GM23338 (cell line): ENCODE measurements around the gene MDN1. TPM values are rescaled to one million over a fixed set of nuclear protein-coding genes. Genes with fewer than 3 reads are reported as not detected.

Experiments
- ATAC-seq: fragments of 200-7000 bp; cut with Tn5 transposase; 3 replicates; pipeline ENCODE4 v1.9.1; 2020
- DNase-seq: peaks from one replicate; pipeline ENCODE4 v3.0.0-alpha.2; 2015; ENCODE audit warnings: low spot score
- H2AFZ ChIP-seq: fragments of 200-600 bp; sonication (generic); 2 replicates; pipeline ENCODE4 v1.8.0; 2016; ENCODE audit warnings: antibody characterized with exemption, mild to moderate bottlenecking, moderate library complexity
- H3F3A ChIP-seq: fragments of 200-600 bp; sonication (generic); replicated peaks from 2 replicates; pipeline ENCODE4 v1.8.0; 2017; ENCODE audit warnings: antibody characterized with exemption, mixed run types, low read depth
- H3K27ac ChIP-seq: fragments of 200-600 bp; sonication (generic); 2 replicates; pipeline ENCODE4 v1.6.1; 2016; ENCODE audit warnings: low read depth
- H3K27me3 ChIP-seq: fragments of 200-600 bp; sonication (generic); 2 replicates; pipeline ENCODE4 v1.8.0; 2016; ENCODE audit warnings: mild to moderate bottlenecking, mixed run types, moderate library complexity; ENCODE audit not compliant: insufficient read depth
- H3K36me3 ChIP-seq: fragments of 200-600 bp; sonication (generic); 2 replicates; pipeline ENCODE4 v1.8.0; 2016; ENCODE audit warnings: mild to moderate bottlenecking; ENCODE audit not compliant: insufficient read depth
- H3K4me1 ChIP-seq: fragments of 200-600 bp; sonication (generic); 2 replicates; pipeline ENCODE4 v1.8.0; 2016; ENCODE audit warnings: mild to moderate bottlenecking, moderate library complexity; ENCODE audit not compliant: insufficient read depth
- H3K4me2 ChIP-seq: fragments of 200-600 bp; sonication (generic); 2 replicates; pipeline ENCODE4 v1.7.1; 2017; ENCODE audit warnings: mixed run types
- H3K4me3 ChIP-seq: fragments of 200-600 bp; sonication (generic); 2 replicates; pipeline ENCODE4 v1.6.1; 2016; ENCODE audit warnings: mixed run types
- H3K79me2 ChIP-seq: fragments of 200-600 bp; sonication (generic); replicated peaks from 2 replicates; pipeline ENCODE4 v1.8.0; 2017; ENCODE audit warnings: mild to moderate bottlenecking; ENCODE audit not compliant: insufficient read depth
- H3K9me2 ChIP-seq: fragments of 200-600 bp; sonication (generic); 2 replicates; pipeline ENCODE4 v1.8.0; 2017; ENCODE audit not compliant: insufficient read depth
- H4K20me1 ChIP-seq: fragments of 200-600 bp; sonication (generic); replicated peaks from 2 replicates; pipeline ENCODE4 v1.8.0; 2017; ENCODE audit warnings: mild to moderate bottlenecking; ENCODE audit not compliant: insufficient read depth
- H3K27ac Mint-ChIP-seq: 2 replicates; pipeline ENCODE4 v1.8.0; 2020; ENCODE audit warnings: inconsistent platforms, mild to moderate bottlenecking, moderate library complexity, mixed read lengths
- H3K27me3 Mint-ChIP-seq: 3 replicates; pipeline ENCODE4 v1.8.0; 2022; ENCODE audit warnings: low read depth, mild to moderate bottlenecking, moderate library complexity, mixed read lengths, inconsistent platforms; ENCODE audit not compliant: insufficient read depth, poor library complexity
- H3K36me3 Mint-ChIP-seq: 3 replicates; pipeline ENCODE4 v1.8.0; 2021; ENCODE audit warnings: low read depth, mild to moderate bottlenecking, inconsistent platforms, moderate library complexity, mixed read lengths
- H3K4me1 Mint-ChIP-seq: 3 replicates; pipeline ENCODE4 v1.8.0; 2020; ENCODE audit warnings: mild to moderate bottlenecking, inconsistent platforms, mixed read lengths
- H3K4me3 Mint-ChIP-seq: 3 replicates; pipeline ENCODE4 v1.8.0; 2021; ENCODE audit warnings: moderate library complexity, mild to moderate bottlenecking, inconsistent platforms, mixed read lengths
- H3K9me3 Mint-ChIP-seq: 3 replicates; pipeline ENCODE4 v1.8.0; 2020; ENCODE audit warnings: moderate library complexity, mild to moderate bottlenecking, inconsistent platforms, mixed read lengths
- CREB1 ChIP-seq: fragments of 250-450 bp; sonication (Bioruptor Pico); IDR thresholded peaks from 2 replicates; pipeline ENCODE4 v1.5.0; 2020; ENCODE audit warnings: low read depth, mild to moderate bottlenecking, moderate library complexity
- ETS1 ChIP-seq: IDR thresholded peaks from 2 replicates; pipeline ENCODE4 v1.6.1; 2016; ENCODE audit warnings: antibody characterized with exemption
- EZH2 ChIP-seq: fragments of 200-600 bp; sonication (generic); IDR thresholded peaks from one replicate; pipeline ENCODE4 v1.8.0; 2017; ENCODE audit warnings: antibody characterized with exemption, mild to moderate bottlenecking, low read depth; ENCODE audit not compliant: unreplicated experiment
- EZH2phosphoT487 ChIP-seq: fragments of 200-600 bp; sonication (generic); IDR thresholded peaks from one replicate; pipeline ENCODE4 v1.8.1; 2018; ENCODE audit warnings: antibody characterized with exemption; ENCODE audit not compliant: unreplicated experiment
- JUNB ChIP-seq: IDR thresholded peaks from one replicate; pipeline ENCODE4 v1.6.1; 2016; ENCODE audit warnings: antibody characterized with exemption; ENCODE audit not compliant: unreplicated experiment
- POLR2AphosphoS5 ChIP-seq: IDR thresholded peaks from 2 replicates; pipeline ENCODE4 v1.6.1; 2016; ENCODE audit warnings: antibody characterized with exemption, low read depth
- STAT1 ChIP-seq: IDR thresholded peaks from one replicate; pipeline ENCODE4 v1.6.1; 2016; ENCODE audit warnings: antibody characterized with exemption; ENCODE audit not compliant: unreplicated experiment
- ZNF114 ChIP-seq: fragments of 250-450 bp; sonication (Bioruptor Pico); IDR thresholded peaks from 2 replicates; pipeline ENCODE4 v1.5.0; 2020; ENCODE audit warnings: mild to moderate bottlenecking, moderate library complexity
- ZNF331 ChIP-seq: fragments of 250-450 bp; sonication (Bioruptor Pico); IDR thresholded peaks from 2 replicates; pipeline ENCODE4 v1.5.0; 2020; ENCODE audit warnings: low read depth, mild to moderate bottlenecking, moderate library complexity
- polyA plus RNA-seq: library from polyadenylated mRNA; unstranded; fragments of >200 nt; fragmentation: Nextera tagmentation; extraction: Ambion mirVana; gene quantifications from 2 replicates; pipeline ENCODE4 v1.2.1, GENCODE V29; 2016
- total RNA-seq: library from RNA; depleted of rRNA; stranded (reverse); fragments of >200 nt; shearing (Covaris generic); gene quantifications from 2 replicates; pipeline ENCODE4 v1.2.3, GENCODE V29; 2014
- TF ChIP-seq, protein P1 (sequence below): IDR thresholded peaks from one replicate; pipeline ENCODE4 v1.6.1; 2018; ENCODE audit warnings: antibody characterized with exemption; ENCODE audit not compliant: unreplicated experiment
- TF ChIP-seq, protein P2 (sequence below): fragments of 250-450 bp; sonication (Bioruptor Pico); IDR thresholded peaks from 2 replicates; pipeline ENCODE4 v1.5.0; 2020; ENCODE audit warnings: mild to moderate bottlenecking, moderate library complexity

Gene MDN1
- total and polyA plus RNA-seq, 2 experiments from 2014 or later = 165 to 217 TPM

- peak overlapping the region; percentile 82 for H3K4me2 ChIP-seq
- H3F3A ChIP-seq = peaks cover 8% of the 10 kb centered on the region
- peaks cover 42% of the 10 kb centered on the region for H3K4me1 ChIP-seq
- H4K20me1 ChIP-seq = peaks cover 29% of the 10 kb centered on the region
- H3K9me2 ChIP-seq = no peaks in the 10 kb centered on the region
- peaks cover 37% of the 10 kb centered on the region for H3K4me1 Mint-ChIP-seq
- no peaks in the 10 kb centered on the region for H3K9me3 Mint-ChIP-seq
- H3K36me3 Mint-ChIP-seq = peaks cover 14% of the 10 kb centered on the region
- peak overlapping the region; percentile 97 for H3K27ac Mint-ChIP-seq
- peak; percentile 58 for DNase-seq
- H3K79me2 ChIP-seq = peaks cover 57% of the 10 kb centered on the region
- ATAC-seq = peak; percentile 14
- peak overlapping the region; percentile 98 for H3K27ac ChIP-seq
- H3K36me3 ChIP-seq = no peaks in the 10 kb centered on the region
- H3K27me3 ChIP-seq = no peaks in the 10 kb centered on the region
- peak overlapping the region; percentile 80 for H3K4me3 ChIP-seq
- peaks cover 9% of the 10 kb centered on the region for H3K27me3 Mint-ChIP-seq
- TF ChIP-seq EZH2phosphoT487 (no peak), POLR2AphosphoS5 (no peak), JUNB (peak; percentile 42)
- peak overlapping the region; percentile 89 for H3K4me3 Mint-ChIP-seq
- H2AFZ ChIP-seq = no peak overlapping the region
Measured at GRCh38 chr6:89818977-89819335, 638 bp downstream of the MDN1 start.

DNA sequence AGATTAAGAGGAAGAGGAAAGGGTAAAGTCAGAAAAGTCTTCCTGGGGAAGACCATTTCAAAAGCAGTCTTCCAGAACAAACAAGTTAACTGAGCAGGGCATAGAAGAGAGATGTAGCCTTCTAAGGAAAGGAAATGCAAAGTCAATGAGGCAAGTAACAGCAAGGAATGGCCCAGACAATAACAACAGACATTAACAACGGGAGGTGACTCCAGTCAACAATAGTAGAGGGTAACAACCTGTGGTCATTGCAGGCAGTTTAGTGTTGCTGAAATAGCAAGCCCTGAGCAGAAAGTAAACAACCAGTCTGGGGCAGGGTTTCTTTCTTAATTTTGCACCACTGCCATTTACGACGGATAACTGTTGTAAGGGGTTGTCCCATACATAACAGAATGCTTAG lies 2.1 kb downstream of the MDN1 start:
- Histone ChIP-seq H3K36me3 (no peaks in the 10 kb centered on the region), H4K20me1 (peaks cover 43% of the 10 kb centered on the region), H3K4me3 (peak overlapping the region; percentile 80), H3K4me2 (peak overlapping the region; percentile 82), H3F3A (peaks cover 12% of the 10 kb centered on the region), H3K27ac (peak overlapping the region; percentile 98), H3K79me2 (peaks cover 71% of the 10 kb centered on the region), H2AFZ (no peak overlapping the region), H3K9me2 (no peaks in the 10 kb centered on the region), H3K4me1 (peaks cover 48% of the 10 kb centered on the region), H3K27me3 (no peaks in the 10 kb centered on the region)
- Mint-ChIP-seq H3K9me3 (no peaks in the 10 kb centered on the region), H3K27me3 (peaks cover 9% of the 10 kb centered on the region), H3K4me3 (peak overlapping the region; percentile 89), H3K4me1 (peaks cover 39% of the 10 kb centered on the region), H3K27ac (peak overlapping the region; percentile 97), H3K36me3 (peaks cover 14% of the 10 kb centered on the region)
- DNase-seq (peak; percentile 92), ATAC-seq (peak; percentile 57)
- no peak; the same call in 1 of the 2 replicates for TF ChIP-seq ETS1
- TF ChIP-seq, protein P1, sequence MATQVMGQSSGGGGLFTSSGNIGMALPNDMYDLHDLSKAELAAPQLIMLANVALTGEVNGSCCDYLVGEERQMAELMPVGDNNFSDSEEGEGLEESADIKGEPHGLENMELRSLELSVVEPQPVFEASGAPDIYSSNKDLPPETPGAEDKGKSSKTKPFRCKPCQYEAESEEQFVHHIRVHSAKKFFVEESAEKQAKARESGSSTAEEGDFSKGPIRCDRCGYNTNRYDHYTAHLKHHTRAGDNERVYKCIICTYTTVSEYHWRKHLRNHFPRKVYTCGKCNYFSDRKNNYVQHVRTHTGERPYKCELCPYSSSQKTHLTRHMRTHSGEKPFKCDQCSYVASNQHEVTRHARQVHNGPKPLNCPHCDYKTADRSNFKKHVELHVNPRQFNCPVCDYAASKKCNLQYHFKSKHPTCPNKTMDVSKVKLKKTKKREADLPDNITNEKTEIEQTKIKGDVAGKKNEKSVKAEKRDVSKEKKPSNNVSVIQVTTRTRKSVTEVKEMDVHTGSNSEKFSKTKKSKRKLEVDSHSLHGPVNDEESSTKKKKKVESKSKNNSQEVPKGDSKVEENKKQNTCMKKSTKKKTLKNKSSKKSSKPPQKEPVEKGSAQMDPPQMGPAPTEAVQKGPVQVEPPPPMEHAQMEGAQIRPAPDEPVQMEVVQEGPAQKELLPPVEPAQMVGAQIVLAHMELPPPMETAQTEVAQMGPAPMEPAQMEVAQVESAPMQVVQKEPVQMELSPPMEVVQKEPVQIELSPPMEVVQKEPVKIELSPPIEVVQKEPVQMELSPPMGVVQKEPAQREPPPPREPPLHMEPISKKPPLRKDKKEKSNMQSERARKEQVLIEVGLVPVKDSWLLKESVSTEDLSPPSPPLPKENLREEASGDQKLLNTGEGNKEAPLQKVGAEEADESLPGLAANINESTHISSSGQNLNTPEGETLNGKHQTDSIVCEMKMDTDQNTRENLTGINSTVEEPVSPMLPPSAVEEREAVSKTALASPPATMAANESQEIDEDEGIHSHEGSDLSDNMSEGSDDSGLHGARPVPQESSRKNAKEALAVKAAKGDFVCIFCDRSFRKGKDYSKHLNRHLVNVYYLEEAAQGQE = no peak
- no peak for TF ChIP-seq STAT1
- TF ChIP-seq CREB1 (CRISPR knock-in tag) = 0 out of 2 replicates have a peak, but pooled peaks have one; percentile 35
- TF ChIP-seq JUNB = no peak
- TF ChIP-seq, protein P2, sequence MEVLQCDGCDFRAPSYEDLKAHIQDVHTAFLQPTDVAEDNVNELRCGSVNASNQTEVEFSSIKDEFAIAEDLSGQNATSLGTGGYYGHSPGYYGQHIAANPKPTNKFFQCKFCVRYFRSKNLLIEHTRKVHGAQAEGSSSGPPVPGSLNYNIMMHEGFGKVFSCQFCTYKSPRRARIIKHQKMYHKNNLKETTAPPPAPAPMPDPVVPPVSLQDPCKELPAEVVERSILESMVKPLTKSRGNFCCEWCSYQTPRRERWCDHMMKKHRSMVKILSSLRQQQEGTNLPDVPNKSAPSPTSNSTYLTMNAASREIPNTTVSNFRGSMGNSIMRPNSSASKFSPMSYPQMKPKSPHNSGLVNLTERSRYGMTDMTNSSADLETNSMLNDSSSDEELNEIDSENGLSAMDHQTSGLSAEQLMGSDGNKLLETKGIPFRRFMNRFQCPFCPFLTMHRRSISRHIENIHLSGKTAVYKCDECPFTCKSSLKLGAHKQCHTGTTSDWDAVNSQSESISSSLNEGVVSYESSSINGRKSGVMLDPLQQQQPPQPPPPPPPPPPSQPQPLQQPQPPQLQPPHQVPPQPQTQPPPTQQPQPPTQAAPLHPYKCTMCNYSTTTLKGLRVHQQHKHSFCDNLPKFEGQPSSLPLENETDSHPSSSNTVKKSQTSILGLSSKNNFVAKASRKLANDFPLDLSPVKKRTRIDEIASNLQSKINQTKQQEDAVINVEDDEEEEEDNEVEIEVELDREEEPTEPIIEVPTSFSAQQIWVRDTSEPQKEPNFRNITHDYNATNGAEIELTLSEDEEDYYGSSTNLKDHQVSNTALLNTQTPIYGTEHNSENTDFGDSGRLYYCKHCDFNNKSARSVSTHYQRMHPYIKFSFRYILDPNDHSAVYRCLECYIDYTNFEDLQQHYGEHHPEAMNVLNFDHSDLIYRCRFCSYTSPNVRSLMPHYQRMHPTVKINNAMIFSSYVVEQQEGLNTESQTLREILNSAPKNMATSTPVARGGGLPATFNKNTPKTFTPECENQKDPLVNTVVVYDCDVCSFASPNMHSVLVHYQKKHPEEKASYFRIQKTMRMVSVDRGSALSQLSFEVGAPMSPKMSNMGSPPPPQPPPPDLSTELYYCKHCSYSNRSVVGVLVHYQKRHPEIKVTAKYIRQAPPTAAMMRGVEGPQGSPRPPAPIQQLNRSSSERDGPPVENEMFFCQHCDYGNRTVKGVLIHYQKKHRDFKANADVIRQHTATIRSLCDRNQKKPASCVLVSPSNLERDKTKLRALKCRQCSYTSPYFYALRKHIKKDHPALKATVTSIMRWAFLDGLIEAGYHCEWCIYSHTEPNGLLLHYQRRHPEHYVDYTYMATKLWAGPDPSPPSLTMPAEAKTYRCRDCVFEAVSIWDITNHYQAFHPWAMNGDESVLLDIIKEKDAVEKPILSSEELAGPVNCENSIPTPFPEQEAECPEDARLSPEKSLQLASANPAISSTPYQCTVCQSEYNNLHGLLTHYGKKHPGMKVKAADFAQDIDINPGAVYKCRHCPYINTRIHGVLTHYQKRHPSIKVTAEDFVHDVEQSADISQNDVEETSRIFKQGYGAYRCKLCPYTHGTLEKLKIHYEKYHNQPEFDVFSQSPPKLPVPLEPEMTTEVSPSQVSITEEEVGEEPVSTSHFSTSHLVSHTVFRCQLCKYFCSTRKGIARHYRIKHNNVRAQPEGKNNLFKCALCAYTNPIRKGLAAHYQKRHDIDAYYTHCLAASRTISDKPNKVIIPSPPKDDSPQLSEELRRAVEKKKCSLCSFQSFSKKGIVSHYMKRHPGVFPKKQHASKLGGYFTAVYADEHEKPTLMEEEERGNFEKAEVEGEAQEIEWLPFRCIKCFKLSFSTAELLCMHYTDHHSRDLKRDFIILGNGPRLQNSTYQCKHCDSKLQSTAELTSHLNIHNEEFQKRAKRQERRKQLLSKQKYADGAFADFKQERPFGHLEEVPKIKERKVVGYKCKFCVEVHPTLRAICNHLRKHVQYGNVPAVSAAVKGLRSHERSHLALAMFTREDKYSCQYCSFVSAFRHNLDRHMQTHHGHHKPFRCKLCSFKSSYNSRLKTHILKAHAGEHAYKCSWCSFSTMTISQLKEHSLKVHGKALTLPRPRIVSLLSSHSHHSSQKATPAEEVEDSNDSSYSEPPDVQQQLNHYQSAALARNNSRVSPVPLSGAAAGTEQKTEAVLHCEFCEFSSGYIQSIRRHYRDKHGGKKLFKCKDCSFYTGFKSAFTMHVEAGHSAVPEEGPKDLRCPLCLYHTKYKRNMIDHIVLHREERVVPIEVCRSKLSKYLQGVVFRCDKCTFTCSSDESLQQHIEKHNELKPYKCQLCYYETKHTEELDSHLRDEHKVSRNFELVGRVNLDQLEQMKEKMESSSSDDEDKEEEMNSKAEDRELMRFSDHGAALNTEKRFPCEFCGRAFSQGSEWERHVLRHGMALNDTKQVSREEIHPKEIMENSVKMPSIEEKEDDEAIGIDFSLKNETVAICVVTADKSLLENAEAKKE (CRISPR knock-in tag) = no peak; the same call in 1 of the 2 replicates
- no peak for TF ChIP-seq ZNF331 (CRISPR knock-in tag)
- no peak for TF ChIP-seq ZNF114 (CRISPR knock-in tag)
- TF ChIP-seq EZH2 = no peak
- no peak for TF ChIP-seq EZH2phosphoT487
- TF ChIP-seq POLR2AphosphoS5 = peak; percentile 50; the same call in 1 of the 2 replicates
